DND-41 (cell line): ENCODE measurements around the gene DTWD1.

ENCODE experiments used
- EZH2 ChIP-seq: IDR thresholded peaks from 3 replicates; pipeline ENCODE4 v1.6.1; 2012; ENCODE audit warnings: borderline replicate concordance, low read depth, mild to moderate bottlenecking, moderate library complexity, low read length, inconsistent platforms; ENCODE audit not compliant: severe bottlenecking
- TF ChIP-seq, protein P1 (sequence below): IDR thresholded peaks from 2 replicates; pipeline ENCODE4 v1.5.1; 2012; ENCODE audit warnings: borderline replicate concordance, low read length, moderate library complexity, mild to moderate bottlenecking; ENCODE audit not compliant: poor library complexity, severe bottlenecking; ENCODE audit errors: extremely low read depth

DNA sequence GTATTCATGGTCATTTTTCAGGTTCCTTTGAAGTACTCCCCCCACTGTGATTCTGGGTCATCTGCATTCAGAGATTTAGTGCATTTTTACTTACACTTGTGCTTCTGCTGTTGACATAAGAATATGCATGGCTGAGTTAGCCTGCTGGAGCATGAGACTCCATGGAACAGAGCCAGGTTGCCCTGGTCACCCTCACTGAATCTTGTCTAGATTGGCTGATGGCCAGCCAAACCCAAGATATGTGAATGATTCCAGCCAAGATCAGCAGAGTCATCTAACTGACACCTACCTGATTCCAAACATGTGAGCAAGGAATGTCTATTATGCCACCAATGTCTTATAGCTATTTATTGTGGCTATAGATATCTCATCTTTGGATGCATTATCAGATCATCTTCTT is 25.1 kb downstream of the DTWD1 start:
- TF ChIP-seq, protein P1, sequence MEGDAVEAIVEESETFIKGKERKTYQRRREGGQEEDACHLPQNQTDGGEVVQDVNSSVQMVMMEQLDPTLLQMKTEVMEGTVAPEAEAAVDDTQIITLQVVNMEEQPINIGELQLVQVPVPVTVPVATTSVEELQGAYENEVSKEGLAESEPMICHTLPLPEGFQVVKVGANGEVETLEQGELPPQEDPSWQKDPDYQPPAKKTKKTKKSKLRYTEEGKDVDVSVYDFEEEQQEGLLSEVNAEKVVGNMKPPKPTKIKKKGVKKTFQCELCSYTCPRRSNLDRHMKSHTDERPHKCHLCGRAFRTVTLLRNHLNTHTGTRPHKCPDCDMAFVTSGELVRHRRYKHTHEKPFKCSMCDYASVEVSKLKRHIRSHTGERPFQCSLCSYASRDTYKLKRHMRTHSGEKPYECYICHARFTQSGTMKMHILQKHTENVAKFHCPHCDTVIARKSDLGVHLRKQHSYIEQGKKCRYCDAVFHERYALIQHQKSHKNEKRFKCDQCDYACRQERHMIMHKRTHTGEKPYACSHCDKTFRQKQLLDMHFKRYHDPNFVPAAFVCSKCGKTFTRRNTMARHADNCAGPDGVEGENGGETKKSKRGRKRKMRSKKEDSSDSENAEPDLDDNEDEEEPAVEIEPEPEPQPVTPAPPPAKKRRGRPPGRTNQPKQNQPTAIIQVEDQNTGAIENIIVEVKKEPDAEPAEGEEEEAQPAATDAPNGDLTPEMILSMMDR = no peak
- no peak for TF ChIP-seq EZH2
